ENCODE results near the gene AOPEP.

AOPEP gene

GRCh38 chr9:94984891-94985476 lies 258.5 kb downstream of the AOPEP start:
- FAIRE-seq (no peak), DNase-seq (ENCODE audit: low spot score) (no peak)

GRCh38 chr9:94985649-94986048 lies 259.1 kb downstream of the AOPEP start:
- DNase-seq (ENCODE audit: low spot score): no peak
- no peak for FAIRE-seq

GRCh38 chr9:94987731-94988130 lies 261.2 kb downstream of the AOPEP start:
- DNase-seq (ENCODE audit: low spot score) (no peak), FAIRE-seq (no peak)

- FAIRE-seq: no peak
- DNase-seq (ENCODE audit: low spot score): no peak
Measured at GRCh38 chr9:94990897-94991561, 264.5 kb downstream of the AOPEP start.

- FAIRE-seq (no peak), DNase-seq (ENCODE audit: low spot score) (no peak)
Measured at GRCh38 chr9:94991961-94992907, 265.7 kb downstream of the AOPEP start.

GRCh38 chr9:94993160-94993820 lies 266.8 kb downstream of the AOPEP start:
- FAIRE-seq: no peak

GRCh38 chr9:94993821-94994165 lies 267.3 kb downstream of the AOPEP start:
- DNase-seq (ENCODE audit: low spot score): no peak
- FAIRE-seq: no peak

More at GRCh38 chr9:94993160-94993820, 266.8 kb downstream of the AOPEP start:
- DNase-seq (ENCODE audit: low spot score): no peak

- no peak for FAIRE-seq
- no peak for DNase-seq (ENCODE audit: low spot score)
Measured at GRCh38 chr9:94995048-94995693, 268.7 kb downstream of the AOPEP start.

- FAIRE-seq (no peak), DNase-seq (ENCODE audit: low spot score) (no peak)
Measured at GRCh38 chr9:94996641-94997040, 270.1 kb downstream of the AOPEP start.

- DNase-seq (ENCODE audit: low spot score) (no peak), FAIRE-seq (no peak)
Measured at GRCh38 chr9:94997727-94998126, 271.2 kb downstream of the AOPEP start.

- DNase-seq (ENCODE audit: low spot score) (no peak), FAIRE-seq (no peak)
Measured at GRCh38 chr9:94999832-95000231, 273.3 kb downstream of the AOPEP start.

- FAIRE-seq (no peak), DNase-seq (ENCODE audit: low spot score) (no peak)
Measured at GRCh38 chr9:95000821-95001220, 274.3 kb downstream of the AOPEP start.

GRCh38 chr9:95001720-95002119 lies 275.2 kb downstream of the AOPEP start:
- FAIRE-seq (no peak), DNase-seq (ENCODE audit: low spot score) (no peak)

GRCh38 chr9:95003689-95004410 lies 277.4 kb downstream of the AOPEP start:
- DNase-seq (ENCODE audit: low spot score) (peak; percentile 41), FAIRE-seq (peak; percentile 42)

- DNase-seq (ENCODE audit: low spot score): peak; percentile 37
- no peak for FAIRE-seq
Measured at GRCh38 chr9:95004411-95005277, 278.1 kb downstream of the AOPEP start.

- peak; percentile 35 for DNase-seq (ENCODE audit: low spot score)
- FAIRE-seq: no peak
Measured at GRCh38 chr9:95005278-95006143, 279.0 kb downstream of the AOPEP start.

GRCh38 chr9:95007226-95007869 lies 280.8 kb downstream of the AOPEP start:
- peak; percentile 43 for DNase-seq (ENCODE audit: low spot score)
- no peak for FAIRE-seq

GRCh38 chr9:95008151-95008771 lies 281.8 kb downstream of the AOPEP start:
- peak; percentile 69 for DNase-seq (ENCODE audit: low spot score)
- FAIRE-seq: peak; percentile 35
